ENCODE measurements around the gene HOXA3. TPM values are rescaled to one million over a fixed set of nuclear protein-coding genes. Genes with fewer than 3 reads are reported as not detected.

The HOXA3 gene
- total RNA-seq, 1 experiment from 2014 or later, result not detected

DNA sequence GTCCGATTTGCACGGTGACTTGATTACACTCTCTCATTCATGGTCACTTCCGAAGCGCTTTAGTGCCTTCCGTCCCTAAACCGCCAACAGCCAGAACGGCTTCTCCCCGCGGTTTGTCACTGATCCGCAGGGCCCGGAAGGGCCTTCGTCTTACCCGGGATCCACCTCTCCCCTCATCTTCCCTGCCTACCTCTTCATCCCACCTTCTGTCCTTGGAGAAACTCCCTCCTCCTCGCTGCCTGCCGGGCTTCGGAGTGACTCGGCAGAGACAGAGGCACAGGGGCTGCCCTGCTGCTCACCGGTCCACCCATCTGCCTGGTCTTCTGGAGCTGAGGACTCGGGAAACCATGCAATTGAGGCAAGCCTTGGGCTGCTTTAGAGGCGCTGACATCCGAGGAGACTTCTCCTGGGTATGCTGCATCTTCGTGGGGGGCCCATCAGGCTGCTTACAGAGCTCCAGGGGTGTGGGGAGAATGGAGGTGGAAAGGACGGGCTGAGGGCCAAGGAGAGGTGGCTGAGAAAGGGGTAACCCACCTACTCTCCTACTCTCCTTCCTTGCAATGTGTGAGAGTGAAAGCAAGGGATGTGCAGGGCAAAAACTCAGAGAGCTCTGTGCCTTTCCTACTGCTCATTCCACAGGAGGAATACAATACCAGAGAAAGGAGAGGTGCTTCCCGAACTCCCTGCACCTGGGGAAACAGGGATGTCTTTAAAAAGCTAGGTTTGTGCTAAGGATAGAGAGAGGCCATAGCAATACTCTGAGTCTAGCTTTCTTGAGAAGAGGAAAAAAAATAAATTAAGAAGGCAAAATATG is 33.7 kb upstream of the HOXA3 start:
- ChIA-PET POLR2A (no interaction called here), CTCF (interaction anchor here (1.0 to 1.8 kb wide), 3 partner anchors 10 to 24 kb away, joined by 3 to 8 read pairs (median 3); no protein-coding TSS in a partner anchor)
- Mint-ChIP-seq H3K4me1 (peaks cover 52% of the 10 kb centered on the region), H3K27me3 (ENCODE audit: low read depth) (peaks cover 100% of the 10 kb centered on the region), H3K27ac (no peak overlapping the region), H3K4me3 (peak overlapping the region; percentile 44), H3K9me3 (no peaks in the 10 kb centered on the region), H3K36me3 (0 out of 2 replicates have a peak, but pooled peaks cover 3% of the 10 kb centered on the region)
- TF ChIP-seq, protein P1, sequence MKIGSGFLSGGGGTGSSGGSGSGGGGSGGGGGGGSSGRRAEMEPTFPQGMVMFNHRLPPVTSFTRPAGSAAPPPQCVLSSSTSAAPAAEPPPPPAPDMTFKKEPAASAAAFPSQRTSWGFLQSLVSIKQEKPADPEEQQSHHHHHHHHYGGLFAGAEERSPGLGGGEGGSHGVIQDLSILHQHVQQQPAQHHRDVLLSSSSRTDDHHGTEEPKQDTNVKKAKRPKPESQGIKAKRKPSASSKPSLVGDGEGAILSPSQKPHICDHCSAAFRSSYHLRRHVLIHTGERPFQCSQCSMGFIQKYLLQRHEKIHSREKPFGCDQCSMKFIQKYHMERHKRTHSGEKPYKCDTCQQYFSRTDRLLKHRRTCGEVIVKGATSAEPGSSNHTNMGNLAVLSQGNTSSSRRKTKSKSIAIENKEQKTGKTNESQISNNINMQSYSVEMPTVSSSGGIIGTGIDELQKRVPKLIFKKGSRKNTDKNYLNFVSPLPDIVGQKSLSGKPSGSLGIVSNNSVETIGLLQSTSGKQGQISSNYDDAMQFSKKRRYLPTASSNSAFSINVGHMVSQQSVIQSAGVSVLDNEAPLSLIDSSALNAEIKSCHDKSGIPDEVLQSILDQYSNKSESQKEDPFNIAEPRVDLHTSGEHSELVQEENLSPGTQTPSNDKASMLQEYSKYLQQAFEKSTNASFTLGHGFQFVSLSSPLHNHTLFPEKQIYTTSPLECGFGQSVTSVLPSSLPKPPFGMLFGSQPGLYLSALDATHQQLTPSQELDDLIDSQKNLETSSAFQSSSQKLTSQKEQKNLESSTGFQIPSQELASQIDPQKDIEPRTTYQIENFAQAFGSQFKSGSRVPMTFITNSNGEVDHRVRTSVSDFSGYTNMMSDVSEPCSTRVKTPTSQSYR (CRISPR knock-in tag; IDR thresholded peaks at IDR 0.05), result no peak
- TF ChIP-seq, protein P2, sequence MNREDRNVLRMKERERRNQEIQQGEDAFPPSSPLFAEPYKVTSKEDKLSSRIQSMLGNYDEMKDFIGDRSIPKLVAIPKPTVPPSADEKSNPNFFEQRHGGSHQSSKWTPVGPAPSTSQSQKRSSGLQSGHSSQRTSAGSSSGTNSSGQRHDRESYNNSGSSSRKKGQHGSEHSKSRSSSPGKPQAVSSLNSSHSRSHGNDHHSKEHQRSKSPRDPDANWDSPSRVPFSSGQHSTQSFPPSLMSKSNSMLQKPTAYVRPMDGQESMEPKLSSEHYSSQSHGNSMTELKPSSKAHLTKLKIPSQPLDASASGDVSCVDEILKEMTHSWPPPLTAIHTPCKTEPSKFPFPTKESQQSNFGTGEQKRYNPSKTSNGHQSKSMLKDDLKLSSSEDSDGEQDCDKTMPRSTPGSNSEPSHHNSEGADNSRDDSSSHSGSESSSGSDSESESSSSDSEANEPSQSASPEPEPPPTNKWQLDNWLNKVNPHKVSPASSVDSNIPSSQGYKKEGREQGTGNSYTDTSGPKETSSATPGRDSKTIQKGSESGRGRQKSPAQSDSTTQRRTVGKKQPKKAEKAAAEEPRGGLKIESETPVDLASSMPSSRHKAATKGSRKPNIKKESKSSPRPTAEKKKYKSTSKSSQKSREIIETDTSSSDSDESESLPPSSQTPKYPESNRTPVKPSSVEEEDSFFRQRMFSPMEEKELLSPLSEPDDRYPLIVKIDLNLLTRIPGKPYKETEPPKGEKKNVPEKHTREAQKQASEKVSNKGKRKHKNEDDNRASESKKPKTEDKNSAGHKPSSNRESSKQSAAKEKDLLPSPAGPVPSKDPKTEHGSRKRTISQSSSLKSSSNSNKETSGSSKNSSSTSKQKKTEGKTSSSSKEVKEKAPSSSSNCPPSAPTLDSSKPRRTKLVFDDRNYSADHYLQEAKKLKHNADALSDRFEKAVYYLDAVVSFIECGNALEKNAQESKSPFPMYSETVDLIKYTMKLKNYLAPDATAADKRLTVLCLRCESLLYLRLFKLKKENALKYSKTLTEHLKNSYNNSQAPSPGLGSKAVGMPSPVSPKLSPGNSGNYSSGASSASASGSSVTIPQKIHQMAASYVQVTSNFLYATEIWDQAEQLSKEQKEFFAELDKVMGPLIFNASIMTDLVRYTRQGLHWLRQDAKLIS (CRISPR knock-in tag; IDR thresholded peaks at IDR 0.05; ENCODE audit: borderline replicate concordance), result no peak
- TF ChIP-seq, protein P3, sequence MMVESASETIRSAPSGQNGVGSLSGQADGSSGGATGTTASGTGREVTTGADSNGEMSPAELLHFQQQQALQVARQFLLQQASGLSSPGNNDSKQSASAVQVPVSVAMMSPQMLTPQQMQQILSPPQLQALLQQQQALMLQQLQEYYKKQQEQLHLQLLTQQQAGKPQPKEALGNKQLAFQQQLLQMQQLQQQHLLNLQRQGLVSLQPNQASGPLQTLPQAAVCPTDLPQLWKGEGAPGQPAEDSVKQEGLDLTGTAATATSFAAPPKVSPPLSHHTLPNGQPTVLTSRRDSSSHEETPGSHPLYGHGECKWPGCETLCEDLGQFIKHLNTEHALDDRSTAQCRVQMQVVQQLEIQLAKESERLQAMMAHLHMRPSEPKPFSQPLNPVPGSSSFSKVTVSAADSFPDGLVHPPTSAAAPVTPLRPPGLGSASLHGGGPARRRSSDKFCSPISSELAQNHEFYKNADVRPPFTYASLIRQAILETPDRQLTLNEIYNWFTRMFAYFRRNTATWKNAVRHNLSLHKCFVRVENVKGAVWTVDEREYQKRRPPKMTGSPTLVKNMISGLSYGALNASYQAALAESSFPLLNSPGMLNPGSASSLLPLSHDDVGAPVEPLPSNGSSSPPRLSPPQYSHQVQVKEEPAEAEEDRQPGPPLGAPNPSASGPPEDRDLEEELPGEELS (CRISPR knock-in tag; IDR thresholded peaks at IDR 0.05), result no peak
- TF ChIP-seq TP53 (CRISPR knock-in tag; IDR thresholded peaks at IDR 0.05) (no peak), ETV6 (CRISPR knock-in tag; IDR thresholded peaks at IDR 0.05) (no peak), IRF2 (CRISPR knock-in tag; IDR thresholded peaks at IDR 0.05; ENCODE audit: borderline replicate concordance, low read depth) (no peak), NR1H2 (CRISPR knock-in tag; IDR thresholded peaks at IDR 0.05) (no peak), ZNF121 (CRISPR knock-in tag; IDR thresholded peaks at IDR 0.05) (no peak)
- TF ChIP-seq, protein P4, sequence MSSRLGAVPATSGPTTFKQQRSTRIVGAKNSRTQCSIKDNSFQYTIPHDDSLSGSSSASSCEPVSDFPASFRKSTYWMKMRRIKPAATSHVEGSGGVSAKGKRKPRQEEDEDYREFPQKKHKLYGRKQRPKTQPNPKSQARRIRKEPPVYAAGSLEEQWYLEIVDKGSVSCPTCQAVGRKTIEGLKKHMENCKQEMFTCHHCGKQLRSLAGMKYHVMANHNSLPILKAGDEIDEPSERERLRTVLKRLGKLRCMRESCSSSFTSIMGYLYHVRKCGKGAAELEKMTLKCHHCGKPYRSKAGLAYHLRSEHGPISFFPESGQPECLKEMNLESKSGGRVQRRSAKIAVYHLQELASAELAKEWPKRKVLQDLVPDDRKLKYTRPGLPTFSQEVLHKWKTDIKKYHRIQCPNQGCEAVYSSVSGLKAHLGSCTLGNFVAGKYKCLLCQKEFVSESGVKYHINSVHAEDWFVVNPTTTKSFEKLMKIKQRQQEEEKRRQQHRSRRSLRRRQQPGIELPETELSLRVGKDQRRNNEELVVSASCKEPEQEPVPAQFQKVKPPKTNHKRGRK (CRISPR knock-in tag; IDR thresholded peaks at IDR 0.05; ENCODE audit: borderline replicate concordance), result no peak
- TF ChIP-seq, protein P5, sequence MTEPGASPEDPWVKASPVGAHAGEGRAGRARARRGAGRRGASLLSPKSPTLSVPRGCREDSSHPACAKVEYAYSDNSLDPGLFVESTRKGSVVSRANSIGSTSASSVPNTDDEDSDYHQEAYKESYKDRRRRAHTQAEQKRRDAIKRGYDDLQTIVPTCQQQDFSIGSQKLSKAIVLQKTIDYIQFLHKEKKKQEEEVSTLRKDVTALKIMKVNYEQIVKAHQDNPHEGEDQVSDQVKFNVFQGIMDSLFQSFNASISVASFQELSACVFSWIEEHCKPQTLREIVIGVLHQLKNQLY (CRISPR knock-in tag; IDR thresholded peaks at IDR 0.05), result no peak
- TF ChIP-seq, protein P6, sequence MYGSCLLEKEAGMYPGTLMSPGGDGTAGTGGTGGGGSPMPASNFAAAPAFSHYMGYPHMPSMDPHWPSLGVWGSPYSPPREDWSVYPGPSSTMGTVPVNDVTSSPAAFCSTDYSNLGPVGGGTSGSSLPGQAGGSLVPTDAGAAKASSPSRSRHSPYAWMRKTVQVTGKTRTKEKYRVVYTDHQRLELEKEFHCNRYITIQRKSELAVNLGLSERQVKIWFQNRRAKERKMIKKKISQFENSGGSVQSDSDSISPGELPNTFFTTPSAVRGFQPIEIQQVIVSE (CRISPR knock-in tag; IDR thresholded peaks at IDR 0.05; ENCODE audit: borderline replicate concordance), result no peak
- ATAC-seq (no peak), DNase-seq (ENCODE audit: low spot score) (no peak)

All from WTC11 (cell line).